Measurements from ENCODE around the gene JADE1. TPM values are rescaled to one million over a fixed set of nuclear protein-coding genes. Genes with fewer than 3 reads are reported as not detected.

Gene JADE1
- total RNA-seq, 1 experiment from 2014 or later: 192 TPM

- Histone ChIP-seq H2BK15ac (ENCODE audit: low read depth, low read length) (no peak overlapping the region), H4K8ac (replicated peaks; ENCODE audit: insufficient read length, low read depth, low read length) (no peak overlapping the region), H3K79me1 (ENCODE audit: insufficient read depth, low read depth, low read length, poor library complexity, severe bottlenecking) (peaks cover 8% of the 10 kb centered on the region), H3K14ac (ENCODE audit: insufficient read depth, low read length) (no peak overlapping the region), H2AK5ac (ENCODE audit: insufficient read length, low read length) (no peak overlapping the region), H3K27me3 (ENCODE audit: insufficient read depth, low read length) (no peaks in the 10 kb centered on the region), H3K4ac (ENCODE audit: low read depth, low read length) (no peak overlapping the region), H2BK120ac (ENCODE audit: low read depth, low read length, poor library complexity, severe bottlenecking) (no peak overlapping the region), H3K4me1 (ENCODE audit: insufficient read depth, low read length) (peaks cover 10% of the 10 kb centered on the region; the same call in 1 of the 2 replicates), H2BK5ac (ENCODE audit: insufficient read length, low read length) (no peak overlapping the region), H3K18ac (ENCODE audit: insufficient read length, low read depth, low read length) (no peak overlapping the region), H3K9me3 (ENCODE audit: control insufficient read depth, low read depth, low read length) (no peaks in the 10 kb centered on the region), H2BK12ac (ENCODE audit: insufficient read length, low read depth, low read length) (no peak overlapping the region), H2AFZ (ENCODE audit: low read length) (no peak overlapping the region), H4K91ac (ENCODE audit: insufficient read length, low read depth, low read length) (no peak overlapping the region), H3K23me2 (ENCODE audit: insufficient read length, low read depth, low read length, poor library complexity, severe bottlenecking) (no peaks in the 10 kb centered on the region), H3K9ac (ENCODE audit: extremely low read depth, insufficient read length, low read length) (no peak overlapping the region), H3K79me2 (ENCODE audit: insufficient read depth, low read length) (peaks cover 9% of the 10 kb centered on the region; the same call in 1 of the 2 replicates), H3K27ac (ENCODE audit: insufficient read length, low read depth, low read length) (no peak overlapping the region), H3T11ph (ENCODE audit: low read length) (no peak overlapping the region), H2BK20ac (ENCODE audit: low read depth, low read length, poor library complexity, severe bottlenecking) (no peak overlapping the region), H3K4me2 (ENCODE audit: insufficient read depth, insufficient read length, low read length) (no peak overlapping the region), H4K20me1 (ENCODE audit: control insufficient read depth, insufficient read depth, insufficient read length) (peaks cover 2% of the 10 kb centered on the region), H3K56ac (ENCODE audit: insufficient read length, low read depth, low read length) (no peak overlapping the region), H4K5ac (ENCODE audit: insufficient read length, low read depth, low read length) (no peak overlapping the region), H3K23ac (ENCODE audit: insufficient read length, low read depth, low read length) (no peak overlapping the region)
- no CpG with 5 or more reads among the region's 2 CpGs for WGBS (ENCODE audit: extremely low coverage, insufficient read length, low lambda C conversion rate)
- peaks cover 43 to 56% of the 10 kb centered on the region in 2 experiments for H3K4me1 Mint-ChIP-seq
- H3K4me3 Mint-ChIP-seq: peak overlapping the region in 1 of 2 experiments; percentile 4; a peak in 2 of 5 replicates
- no peak for DNase-seq
- H3K27ac Mint-ChIP-seq: peak overlapping the region; percentile 5 to 55 (median 18); a peak in 5 of 7 replicates
- peaks cover 65 to 99% (median 96%) of the 10 kb centered on the region in 3 experiments for H3K36me3 Mint-ChIP-seq (ENCODE audit: insufficient read depth in 1 of 3, low read depth in 3 of 3)
- H3K9me3 Mint-ChIP-seq: no peaks in the 10 kb centered on the region
- TF ChIP-seq CTCF (conservative IDR thresholded peaks at IDR 0.05): no peak
- no peaks in the 10 kb centered on the region; the same call in 1 of the 2 replicates for H3K27me3 Mint-ChIP-seq (ENCODE audit: low read depth)
Observed at GRCh38 chr4:128865132-128865531, 55.6 kb downstream of the JADE1 start.

Data from H9 (cell line).